Trophoblast cell (in vitro differentiated cells and primary cell): ENCODE measurements around the gene KIF6.

Experiments
- DNase-seq, 2 donors: peaks; one replicate each; pipeline ENCODE4 v3.0.0-alpha.2; 2016
- H2AFZ ChIP-seq: 2 replicates; pipeline ENCODE4 v1.6.1; 2013; ENCODE audit warnings: low read length, moderate library complexity, mild to moderate bottlenecking; ENCODE audit not compliant: insufficient read depth, poor library complexity
- H2AK5ac ChIP-seq: 2 replicates; pipeline ENCODE4 v1.6.1; 2013; ENCODE audit warnings: mild to moderate bottlenecking, low read length
- H2BK120ac ChIP-seq: 2 replicates; pipeline ENCODE4 v1.6.1; 2013; ENCODE audit warnings: low read length, mild to moderate bottlenecking, moderate library complexity; ENCODE audit not compliant: insufficient read depth, poor library complexity
- H2BK12ac ChIP-seq: 2 replicates; pipeline ENCODE4 v1.6.1; 2013; ENCODE audit warnings: mild to moderate bottlenecking, low read length, moderate library complexity
- H2BK5ac ChIP-seq: 2 replicates; pipeline ENCODE4 v1.6.1; 2013; ENCODE audit warnings: low read length, low read depth, moderate library complexity, mild to moderate bottlenecking; ENCODE audit not compliant: poor library complexity
- H3K14ac ChIP-seq: 2 replicates; pipeline ENCODE4 v1.6.1; 2013; ENCODE audit warnings: mild to moderate bottlenecking, low read length
- H3K18ac ChIP-seq: 2 replicates; pipeline ENCODE4 v1.6.1; 2013; ENCODE audit warnings: mild to moderate bottlenecking, low read length
- H3K23ac ChIP-seq: 2 replicates; pipeline ENCODE4 v1.6.1; 2013; ENCODE audit warnings: low read length
- H3K27ac ChIP-seq: 2 replicates; pipeline ENCODE4 v1.5.1; 2013; ENCODE audit warnings: low read depth, mild to moderate bottlenecking, inconsistent platforms, low read length, moderate library complexity
- H3K27me3 ChIP-seq: 2 replicates; pipeline ENCODE4 v1.6.1; 2013; ENCODE audit warnings: inconsistent platforms, mild to moderate bottlenecking, low read length, moderate library complexity; ENCODE audit not compliant: insufficient read depth
- H3K36me3 ChIP-seq, 2 experiments: 1 replicate in 1 of 2; 2 replicates in 1 of 2; pipeline ENCODE4 v1.6.1; 2013; ENCODE audit warnings: low read length in 2 of 2, mild to moderate bottlenecking in 2 of 2, moderate library complexity in 1 of 2; ENCODE audit not compliant: insufficient read depth in 2 of 2, control insufficient read depth in 1 of 2
- H3K4ac ChIP-seq: 2 replicates; pipeline ENCODE4 v1.6.1; 2013; ENCODE audit warnings: low read depth, mild to moderate bottlenecking, low read length, moderate library complexity
- H3K4me1 ChIP-seq, 2 experiments: 1 replicate in 1 of 2; 2 replicates in 1 of 2; pipeline ENCODE4 v1.6.1; 2013; ENCODE audit warnings: low read length in 2 of 2, mild to moderate bottlenecking in 2 of 2, moderate library complexity in 1 of 2; ENCODE audit not compliant: insufficient read depth in 2 of 2, control insufficient read depth in 1 of 2
- H3K4me2 ChIP-seq: 2 replicates; pipeline ENCODE4 v1.6.1; 2013; ENCODE audit warnings: inconsistent platforms, mild to moderate bottlenecking, low read length, moderate library complexity
- H3K4me3 ChIP-seq: 2 replicates; pipeline ENCODE4 v1.5.1; 2013; ENCODE audit warnings: mild to moderate bottlenecking, low read depth, low read length, inconsistent platforms
- H3K79me1 ChIP-seq: one replicate; pipeline ENCODE4 v1.6.1; 2013; ENCODE audit warnings: low read length
- H3K79me2 ChIP-seq: 2 replicates; pipeline ENCODE4 v1.6.1; 2013; ENCODE audit warnings: low read length, mild to moderate bottlenecking; ENCODE audit not compliant: control insufficient read depth, insufficient read depth, poor library complexity
- H3K9ac ChIP-seq: 2 replicates; pipeline ENCODE4 v1.6.1; 2013; ENCODE audit warnings: mild to moderate bottlenecking, low read length
- H3K9me3 ChIP-seq: 2 replicates; pipeline ENCODE4 v1.6.1; 2013; ENCODE audit warnings: low read depth, mild to moderate bottlenecking, control low read depth, inconsistent platforms, low read length; ENCODE audit not compliant: insufficient read depth
- H4K12ac ChIP-seq: 2 replicates; pipeline ENCODE4 v1.6.1; 2013; ENCODE audit warnings: low read depth, mild to moderate bottlenecking, low read length, moderate library complexity
- H4K8ac ChIP-seq: 2 replicates; pipeline ENCODE4 v1.6.1; 2013; ENCODE audit warnings: low read depth, mild to moderate bottlenecking, low read length, moderate library complexity
- H4K91ac ChIP-seq: one replicate; pipeline ENCODE4 v1.6.1; 2013; ENCODE audit warnings: low read depth, mild to moderate bottlenecking, low read length, moderate library complexity
- WGBS: extraction: QIAGEN DNeasy Blood & Tissue Kit; methylation state at CpG from one replicate; pipeline ENCODE4 v1.1.7; 2013; ENCODE audit warnings: missing lambda C conversion rate; ENCODE audit not compliant: insufficient read length, insufficient coverage; ENCODE audit errors: extremely low coverage; 5-methylcytosine and 5-hydroxymethylcytosine counted together

KIF6 gene

GRCh38 chr6:39446909-39447308 is 278.3 kb downstream of the KIF6 start:
- Histone ChIP-seq H2BK120ac (peak overlapping the region; percentile 52), H2BK5ac (no peak overlapping the region), H2BK12ac (no peak overlapping the region), H2AK5ac (no peak overlapping the region), H3K27ac (no peak overlapping the region), H3K79me1 (no peaks in the 10 kb centered on the region), H3K4me1 (peaks cover 0 to 4% of the 10 kb centered on the region in 2 experiments), H3K27me3 (no peaks in the 10 kb centered on the region), H3K9me3 (no peaks in the 10 kb centered on the region), H3K4ac (no peak overlapping the region), H3K23ac (no peak overlapping the region), H2AFZ (no peak overlapping the region), H3K79me2 (no peaks in the 10 kb centered on the region), H4K91ac (no peak overlapping the region), H3K4me2 (no peak overlapping the region), H4K12ac (no peak overlapping the region), H4K8ac (no peak overlapping the region), H3K36me3 (no peaks in the 10 kb centered on the region), H3K18ac (no peak overlapping the region), H3K14ac (no peak overlapping the region), H3K9ac (no peak overlapping the region), H3K4me3 (no peak overlapping the region)
- DNase-seq, result no peak
- WGBS, result no CpG with 5 or more reads among the region's 2 CpGs

GRCh38 chr6:39445667-39446066 is 279.5 kb downstream of the KIF6 start:
- no peak overlapping the region for H2BK12ac ChIP-seq
- no peak overlapping the region for H4K91ac ChIP-seq
- peaks cover 0 to 4% of the 10 kb centered on the region in 2 experiments for H3K4me1 ChIP-seq
- H3K79me2 ChIP-seq, result no peaks in the 10 kb centered on the region
- H3K4me3 ChIP-seq, result no peak overlapping the region
- H3K79me1 ChIP-seq, result no peaks in the 10 kb centered on the region
- H3K27me3 ChIP-seq, result no peaks in the 10 kb centered on the region
- H3K14ac ChIP-seq, result no peak overlapping the region
- no CpG with 5 or more reads among the region's 1 CpG for WGBS
- H3K4ac ChIP-seq, result no peak overlapping the region
- no peak overlapping the region for H4K12ac ChIP-seq
- no peak overlapping the region for H2AFZ ChIP-seq
- no peak overlapping the region for H2BK120ac ChIP-seq
- no peak for DNase-seq
- peaks cover 1% of the 10 kb centered on the region for H3K9me3 ChIP-seq
- no peak overlapping the region for H2AK5ac ChIP-seq
- no peak overlapping the region for H4K8ac ChIP-seq
- no peak overlapping the region for H3K27ac ChIP-seq
- H2BK5ac ChIP-seq, result no peak overlapping the region
- H3K9ac ChIP-seq, result no peak overlapping the region
- no peak overlapping the region for H3K23ac ChIP-seq
- H3K4me2 ChIP-seq, result no peak overlapping the region
- H3K18ac ChIP-seq, result no peak overlapping the region
- no peaks in the 10 kb centered on the region for H3K36me3 ChIP-seq

GRCh38 chr6:39444479-39445019 is 280.7 kb downstream of the KIF6 start:
- Histone ChIP-seq H3K4me1 (peaks cover 0 to 4% of the 10 kb centered on the region in 2 experiments), H4K91ac (no peak overlapping the region), H3K4me2 (no peak overlapping the region), H3K79me2 (no peaks in the 10 kb centered on the region), H3K14ac (no peak overlapping the region), H3K36me3 (no peaks in the 10 kb centered on the region), H2BK12ac (no peak overlapping the region), H3K27me3 (no peaks in the 10 kb centered on the region), H3K4me3 (no peak overlapping the region), H3K23ac (no peak overlapping the region), H2AFZ (no peak overlapping the region), H3K18ac (no peak overlapping the region), H3K27ac (no peak overlapping the region), H2AK5ac (no peak overlapping the region), H3K79me1 (no peaks in the 10 kb centered on the region), H4K8ac (no peak overlapping the region), H3K4ac (no peak overlapping the region), H2BK120ac (no peak overlapping the region), H3K9me3 (peaks cover 3% of the 10 kb centered on the region), H3K9ac (no peak overlapping the region), H2BK5ac (no peak overlapping the region), H4K12ac (no peak overlapping the region)
- no CpG with 5 or more reads among the region's 5 CpGs for WGBS
- no peak for DNase-seq

- Histone ChIP-seq H3K4ac (no peak overlapping the region), H3K79me1 (no peaks in the 10 kb centered on the region), H3K79me2 (no peaks in the 10 kb centered on the region), H4K91ac (no peak overlapping the region), H3K14ac (no peak overlapping the region), H3K9ac (no peak overlapping the region), H3K27ac (no peak overlapping the region), H3K36me3 (no peaks in the 10 kb centered on the region), H2AK5ac (no peak overlapping the region), H3K4me2 (no peak overlapping the region), H2BK120ac (no peak overlapping the region), H3K27me3 (no peaks in the 10 kb centered on the region), H3K23ac (no peak overlapping the region), H3K18ac (no peak overlapping the region), H4K12ac (no peak overlapping the region), H2AFZ (no peak overlapping the region), H3K4me3 (no peak overlapping the region), H2BK12ac (no peak overlapping the region), H3K4me1 (peaks cover 0 to 1% of the 10 kb centered on the region in 2 experiments), H3K9me3 (peaks cover 3% of the 10 kb centered on the region), H2BK5ac (no peak overlapping the region), H4K8ac (no peak overlapping the region)
- DNase-seq, result no peak
- WGBS, result no CpG with 5 or more reads among the region's 4 CpGs
Measured at GRCh38 chr6:39441986-39442385, 283.2 kb downstream of the KIF6 start.
